ENCODE results near the gene GYS1.

Gene GYS1

DNA sequence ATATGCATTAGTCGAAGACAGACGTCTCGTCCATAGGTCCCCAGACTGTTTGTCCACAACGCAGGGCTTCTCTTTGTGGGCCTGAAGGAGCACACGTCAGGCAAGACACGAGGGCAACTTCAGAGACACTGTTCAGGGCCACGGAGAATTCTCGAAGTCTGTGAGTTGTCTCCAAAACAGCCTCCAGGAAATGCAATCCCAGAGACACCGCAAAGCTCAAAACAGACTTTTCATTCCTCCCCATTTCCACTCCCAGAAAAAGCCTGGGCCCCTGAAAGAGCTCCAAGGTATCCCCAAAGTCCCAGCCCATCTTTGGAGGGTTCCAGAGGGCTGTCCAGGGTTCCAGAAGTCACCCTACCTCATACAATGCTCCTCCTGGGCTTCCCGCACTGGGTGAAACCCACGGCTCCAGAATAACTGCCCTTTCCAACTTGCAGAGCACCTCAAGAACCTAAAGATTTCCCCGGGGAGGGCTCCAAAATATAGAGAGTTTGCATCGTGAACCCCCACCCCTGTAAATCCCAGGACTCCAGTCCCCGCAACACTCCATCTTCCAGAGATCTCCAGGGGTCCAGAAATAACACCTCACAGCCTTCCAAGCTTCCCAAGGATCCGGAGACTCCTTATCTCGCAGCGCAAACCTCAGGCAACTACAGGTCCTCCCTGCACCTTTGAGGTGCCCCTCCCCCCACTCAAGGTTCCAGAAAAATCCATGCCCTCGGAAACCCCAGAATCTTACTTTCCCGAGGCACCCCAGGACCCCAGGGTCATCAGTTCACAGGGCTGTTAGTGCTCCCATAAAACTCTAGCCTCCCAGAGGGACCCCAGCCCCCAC lies 28.7 kb downstream of the GYS1 start:
- H3K27me3 Mint-ChIP-seq = no peaks in the 10 kb centered on the region
- H3K36me3 Mint-ChIP-seq = peaks cover 52% of the 10 kb centered on the region
- H3K4me1 Mint-ChIP-seq = peaks cover 76% of the 10 kb centered on the region
- H3K9me3 Mint-ChIP-seq = no peaks in the 10 kb centered on the region
- H3K4me3 Mint-ChIP-seq = peak overlapping the region; percentile 100
- ATAC-seq = no peak
- H3K27ac Mint-ChIP-seq = peak overlapping the region; percentile 100

DNA sequence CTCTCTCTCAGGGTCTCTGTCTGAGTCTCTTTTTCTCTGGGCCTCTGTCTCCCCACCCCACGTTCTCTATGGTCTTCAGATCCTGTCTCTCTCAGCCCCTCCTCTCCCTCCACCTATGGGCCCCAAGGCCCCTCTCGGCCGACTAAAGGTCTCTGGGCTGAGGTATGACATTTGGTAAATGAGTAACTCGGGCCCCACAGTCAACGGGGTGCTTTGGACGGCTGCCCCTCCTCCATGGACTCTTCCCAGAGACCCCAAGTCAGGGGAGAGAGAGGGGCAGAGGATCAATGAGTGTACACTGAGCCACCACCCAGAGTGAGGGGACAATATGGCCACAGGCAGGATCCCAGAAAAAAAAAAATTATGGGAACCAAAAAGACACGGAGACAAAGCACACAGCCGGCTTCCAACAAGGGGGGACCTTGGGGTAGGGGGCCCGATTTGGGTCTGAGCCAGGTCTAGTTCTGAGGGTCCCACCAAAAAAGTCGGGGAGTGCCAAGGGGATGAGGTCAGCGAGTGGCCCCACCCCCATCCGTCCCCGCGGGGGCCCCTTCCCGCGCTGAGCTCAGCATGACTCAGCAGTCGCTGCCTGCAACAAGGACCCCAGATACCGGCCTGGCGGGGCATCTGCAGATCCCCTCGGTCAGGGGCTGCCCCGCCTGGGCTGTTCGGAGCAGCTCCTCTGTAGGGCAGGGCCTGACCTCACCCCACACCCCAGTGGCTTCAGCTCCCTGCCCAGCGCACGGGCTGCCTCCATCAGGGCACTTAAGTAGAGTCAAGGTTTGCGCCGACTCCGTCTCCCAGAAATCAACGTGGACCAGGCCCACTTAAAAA lies 29.5 kb downstream of the GYS1 start:
- Mint-ChIP-seq H3K4me1 (peaks cover 76% of the 10 kb centered on the region), H3K27ac (peak overlapping the region; percentile 100), H3K36me3 (peaks cover 50% of the 10 kb centered on the region), H3K9me3 (no peaks in the 10 kb centered on the region), H3K4me3 (peak overlapping the region; percentile 100), H3K27me3 (no peaks in the 10 kb centered on the region)
- ATAC-seq = peak; percentile 6

DNA sequence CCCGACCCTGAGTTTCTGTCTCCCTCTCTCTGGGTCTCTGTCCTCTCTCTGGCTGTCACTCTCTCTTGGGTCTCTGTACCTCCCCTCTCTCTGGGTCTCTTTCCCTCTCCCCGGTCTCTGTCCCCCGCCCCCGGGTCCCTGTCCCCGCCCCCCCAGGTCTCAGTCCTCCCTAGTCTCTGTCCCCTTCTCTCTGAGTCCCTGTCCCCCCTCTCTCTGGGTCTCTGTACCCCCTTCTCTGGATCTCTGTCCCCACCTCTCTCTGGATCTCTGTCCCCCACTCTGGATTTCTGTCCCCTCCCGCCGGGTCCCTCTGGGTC lies 30.3 kb downstream of the GYS1 start:
- Mint-ChIP-seq H3K36me3 (peaks cover 51% of the 10 kb centered on the region), H3K9me3 (no peaks in the 10 kb centered on the region), H3K27me3 (no peaks in the 10 kb centered on the region), H3K27ac (peak overlapping the region; percentile 100), H3K4me3 (peak overlapping the region; percentile 100), H3K4me1 (peaks cover 68% of the 10 kb centered on the region)
- ATAC-seq = no peak

DNA sequence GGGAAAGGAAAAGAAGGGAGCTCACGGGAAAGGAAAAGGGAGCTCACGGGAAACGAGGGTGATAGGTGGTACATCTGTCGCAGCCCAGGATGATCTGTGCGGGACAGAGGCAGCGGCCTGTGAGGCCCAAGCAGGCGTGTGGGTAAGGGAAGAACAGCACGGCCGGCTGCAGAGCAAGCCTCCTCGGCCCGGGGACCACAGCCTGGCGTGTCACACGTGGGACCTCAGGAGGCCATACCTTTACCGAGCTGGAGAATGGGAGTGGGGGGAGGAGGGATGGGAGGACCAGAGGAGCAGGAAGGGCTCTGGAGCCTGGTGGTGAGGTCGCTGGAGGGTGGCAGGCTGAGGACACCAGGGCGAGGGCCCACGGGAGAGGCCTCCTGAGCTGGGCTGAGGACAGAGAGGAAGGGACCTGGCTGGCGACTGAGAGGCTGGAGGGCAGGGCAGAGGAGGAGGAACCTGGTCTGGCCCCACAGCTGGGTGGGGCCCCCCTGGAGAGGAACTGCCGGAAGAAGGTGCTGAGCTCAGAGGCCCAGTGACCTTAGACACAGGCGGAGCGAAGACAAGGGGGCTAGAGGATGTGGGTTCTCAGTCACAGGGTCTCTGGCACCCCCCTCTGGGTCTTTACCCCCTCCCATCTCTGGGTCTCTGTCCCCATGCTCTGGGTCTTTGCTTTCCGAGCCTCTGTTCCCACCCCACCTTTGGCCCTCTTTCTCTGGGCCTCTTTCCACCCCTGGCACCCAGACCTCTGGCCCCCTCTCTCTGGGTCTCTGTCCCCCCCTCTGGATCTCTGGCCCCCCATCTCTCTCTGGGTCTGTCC lies 30.9 kb downstream of the GYS1 start:
- peaks cover 63% of the 10 kb centered on the region for H3K4me1 Mint-ChIP-seq
- no peaks in the 10 kb centered on the region for H3K27me3 Mint-ChIP-seq
- peak overlapping the region; percentile 100 for H3K27ac Mint-ChIP-seq
- ATAC-seq = peak; percentile 73
- H3K4me3 Mint-ChIP-seq = peak overlapping the region; percentile 100
- H3K36me3 Mint-ChIP-seq = peaks cover 48% of the 10 kb centered on the region
- H3K9me3 Mint-ChIP-seq = no peaks in the 10 kb centered on the region

DNA sequence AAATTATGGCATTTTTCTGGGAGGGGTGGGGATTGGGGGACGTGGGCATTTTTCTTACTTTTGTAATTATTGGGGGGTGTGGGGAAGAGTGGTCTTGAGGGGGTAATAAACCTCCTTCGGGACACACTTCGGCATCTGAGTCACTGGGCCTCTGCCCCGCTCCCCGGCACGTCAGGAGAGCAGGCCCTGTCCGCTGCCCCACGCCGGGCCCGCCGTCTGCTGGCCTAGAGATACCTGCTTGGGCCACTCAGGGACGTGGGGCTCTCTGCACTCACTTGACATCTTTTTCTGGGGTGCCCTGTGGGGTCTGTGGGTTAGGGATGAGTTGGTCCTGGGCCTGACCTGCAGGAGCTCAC lies 31.5 kb downstream of the GYS1 start:
- Mint-ChIP-seq H3K36me3 (peaks cover 48% of the 10 kb centered on the region), H3K4me1 (peaks cover 63% of the 10 kb centered on the region)
- ATAC-seq = no peak

DNA sequence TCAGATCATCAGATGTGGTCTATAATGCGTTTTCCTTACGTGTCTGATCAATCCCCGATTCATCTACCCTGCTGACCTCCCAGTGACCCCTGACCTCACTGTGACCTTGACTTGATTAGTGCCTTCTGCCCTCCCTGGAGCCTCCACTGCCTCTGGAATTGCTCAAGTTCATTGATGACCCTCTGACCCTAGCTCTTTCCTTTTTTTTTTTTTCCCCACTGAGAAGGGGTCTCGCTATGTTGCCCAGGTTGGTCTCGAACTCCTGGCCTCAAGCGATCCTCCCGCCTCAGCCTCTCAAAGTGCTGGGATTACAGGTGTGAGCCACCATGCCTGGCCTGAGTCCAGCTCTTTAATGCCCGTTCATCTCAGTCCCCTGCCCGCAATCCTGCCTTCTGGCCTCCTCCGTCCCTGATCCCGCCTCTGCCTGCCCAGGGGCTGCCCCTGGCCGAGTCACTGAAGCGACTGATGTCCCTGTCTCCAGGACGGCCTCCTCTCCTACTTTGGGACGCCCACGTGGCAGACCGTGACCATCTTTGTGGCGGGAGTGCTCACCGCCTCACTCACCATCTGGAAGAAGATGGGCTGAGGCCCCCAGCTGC lies 32.0 kb downstream of the GYS1 start:
- Mint-ChIP-seq H3K27ac (peak overlapping the region; percentile 100), H3K4me1 (peaks cover 63% of the 10 kb centered on the region), H3K36me3 (peaks cover 48% of the 10 kb centered on the region), H3K27me3 (no peaks in the 10 kb centered on the region), H3K4me3 (no peak overlapping the region), H3K9me3 (no peaks in the 10 kb centered on the region)
- ATAC-seq = no peak

More for the DNA sequence above, 31.5 kb downstream of the GYS1 start:
- Mint-ChIP-seq H3K4me3 (peak overlapping the region; percentile 100), H3K27me3 (no peaks in the 10 kb centered on the region), H3K9me3 (no peaks in the 10 kb centered on the region), H3K27ac (peak overlapping the region; percentile 100)

DNA sequence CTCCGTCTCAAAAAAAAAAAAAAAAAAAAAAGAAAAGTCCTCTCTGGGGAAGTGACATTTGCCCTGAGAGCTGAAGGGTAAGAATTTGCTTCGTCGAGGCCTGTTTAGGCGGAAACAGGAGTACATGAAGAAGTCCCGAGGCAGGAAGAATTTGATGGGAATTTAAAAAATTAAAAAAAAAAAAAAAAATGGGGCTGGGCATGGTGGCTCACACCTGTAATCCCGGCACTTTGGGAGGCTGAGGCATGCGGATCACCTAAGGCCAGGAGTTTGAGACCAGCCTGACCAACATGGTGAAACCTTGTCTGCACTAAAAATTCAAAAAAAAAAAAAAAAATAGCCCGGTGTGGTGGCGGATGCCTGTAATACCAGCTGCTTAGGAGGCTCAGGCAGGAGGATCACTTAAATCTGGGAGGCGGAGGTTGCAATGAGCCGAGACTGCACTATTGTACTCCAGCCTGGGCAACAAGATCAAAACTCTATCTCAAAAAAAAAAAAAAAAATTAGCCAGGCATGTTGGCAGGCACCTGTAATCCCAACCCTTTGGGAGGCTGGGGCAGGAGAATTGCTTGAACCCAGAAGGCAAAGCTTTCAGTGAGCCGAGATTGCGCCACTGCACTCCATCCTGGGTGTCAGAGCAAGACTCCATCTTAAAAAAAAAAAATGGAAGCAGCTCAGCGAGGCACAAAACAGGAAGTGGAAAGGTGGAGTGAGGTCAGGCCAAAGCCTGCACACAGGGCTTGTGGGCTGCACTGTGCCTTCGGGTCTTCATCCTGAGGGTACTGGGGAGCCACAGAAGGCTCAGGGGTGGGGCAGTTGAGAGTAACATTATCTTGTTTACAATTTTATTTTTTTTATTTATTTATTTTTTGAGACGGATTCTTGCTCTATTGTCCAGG lies 33.5 kb downstream of the GYS1 start:
- Mint-ChIP-seq H3K4me3 (no peak overlapping the region), H3K27ac (no peak overlapping the region), H3K36me3 (peaks cover 42% of the 10 kb centered on the region), H3K9me3 (no peaks in the 10 kb centered on the region), H3K27me3 (no peaks in the 10 kb centered on the region), H3K4me1 (peaks cover 60% of the 10 kb centered on the region)
- no peak for ATAC-seq

DNA sequence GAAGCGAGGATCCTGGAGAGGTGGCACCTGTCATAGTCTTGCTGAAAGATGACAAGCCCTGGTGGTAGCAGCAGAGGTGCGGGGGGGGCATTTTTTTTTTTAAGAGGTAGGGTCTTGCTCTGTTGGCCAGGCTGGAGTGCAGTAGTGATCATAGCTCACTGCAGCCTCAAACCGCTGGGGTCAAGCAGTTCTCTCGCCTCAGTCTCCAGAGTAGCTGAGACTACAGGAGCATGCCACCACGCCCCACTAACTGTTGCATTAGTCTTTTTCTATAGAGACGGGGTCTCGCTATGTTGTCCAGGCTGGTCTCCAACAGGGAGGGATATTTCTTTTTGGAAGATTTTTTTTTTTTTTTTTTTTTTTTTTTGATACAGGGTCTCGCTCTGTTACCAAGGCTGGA lies 35.1 kb downstream of the GYS1 start:
- peaks cover 44% of the 10 kb centered on the region for H3K4me1 Mint-ChIP-seq
- H3K27ac Mint-ChIP-seq = no peak overlapping the region
- no peaks in the 10 kb centered on the region for H3K27me3 Mint-ChIP-seq
- ATAC-seq = no peak
- H3K36me3 Mint-ChIP-seq = peaks cover 42% of the 10 kb centered on the region
- no peak overlapping the region for H3K4me3 Mint-ChIP-seq
- H3K9me3 Mint-ChIP-seq = no peaks in the 10 kb centered on the region

DNA sequence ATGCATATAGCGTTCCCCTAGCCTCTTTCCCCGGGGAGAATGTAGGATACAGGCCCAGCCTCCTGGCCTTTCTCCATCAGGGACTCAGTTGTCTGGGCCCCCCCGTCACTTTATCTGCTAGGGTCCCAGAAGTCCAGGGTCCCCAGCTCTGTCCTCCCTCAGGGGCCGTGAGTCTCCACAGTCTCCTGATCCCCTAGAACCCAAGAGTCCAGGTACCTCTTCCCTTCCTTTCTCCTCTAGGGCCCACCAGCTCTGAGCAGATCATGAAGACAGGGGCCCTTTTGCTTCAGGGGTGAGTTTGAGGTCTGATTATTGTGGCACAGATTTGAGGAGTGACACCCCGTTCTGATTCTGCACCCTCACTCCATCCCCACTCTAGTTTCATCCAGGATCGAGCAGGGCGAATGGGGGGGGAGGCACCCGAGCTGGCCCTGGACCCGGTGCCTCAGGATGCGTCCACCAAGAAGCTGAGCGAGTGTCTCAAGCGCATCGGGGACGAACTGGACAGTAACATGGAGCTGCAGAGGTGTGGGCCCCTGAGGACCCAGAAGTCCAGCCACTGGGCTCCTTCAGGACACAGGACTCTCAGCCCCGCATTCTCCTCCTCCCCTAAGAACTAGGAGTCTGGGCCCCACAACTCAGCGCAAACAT lies 37.7 kb downstream of the GYS1 start:
- peak overlapping the region; percentile 77 for H3K27ac Mint-ChIP-seq
- peaks cover 22% of the 10 kb centered on the region for H3K4me1 Mint-ChIP-seq
- H3K36me3 Mint-ChIP-seq = peaks cover 29% of the 10 kb centered on the region
- H3K4me3 Mint-ChIP-seq = peak overlapping the region; percentile 88
- no peaks in the 10 kb centered on the region for H3K27me3 Mint-ChIP-seq
- H3K9me3 Mint-ChIP-seq = no peaks in the 10 kb centered on the region
- no peak for ATAC-seq

DNA sequence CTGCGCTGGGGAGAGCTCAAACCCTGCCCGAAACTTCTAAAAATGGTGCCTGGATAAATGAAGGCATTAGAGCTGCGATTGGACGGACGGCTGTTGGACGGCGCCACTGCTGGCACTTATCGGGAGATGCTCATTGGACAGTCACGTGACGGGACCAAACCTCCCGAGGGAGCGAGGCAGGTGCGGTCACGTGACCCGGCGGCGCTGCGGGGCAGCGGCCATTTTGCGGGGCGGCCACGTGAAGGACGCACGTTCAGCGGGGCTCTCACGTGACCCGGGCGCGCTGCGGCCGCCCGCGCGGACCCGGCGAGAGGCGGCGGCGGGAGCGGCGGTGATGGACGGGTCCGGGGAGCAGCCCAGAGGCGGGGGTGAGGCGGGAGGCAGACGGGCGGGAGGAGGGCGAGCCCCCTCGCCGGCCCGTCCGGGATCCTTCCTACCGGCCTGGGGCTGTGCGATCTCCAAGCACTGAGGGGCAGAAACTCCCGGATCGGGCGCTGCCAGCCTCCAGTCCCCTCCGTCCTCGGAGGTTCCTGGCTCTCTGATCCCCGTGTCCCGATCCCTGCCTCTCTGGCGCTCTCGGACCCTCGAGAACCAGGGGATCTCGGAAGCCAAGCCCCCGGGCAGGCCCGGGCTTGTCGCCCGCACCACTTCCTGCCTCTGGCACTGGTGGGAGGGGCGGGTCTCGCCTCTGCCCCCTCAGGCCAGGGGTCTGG lies 38.4 kb downstream of the GYS1 start, which contains the start of gene BAX:
BAX (plus strand) TSS at position 281 of the 713 bp plus-strand sequence; CDS start at position 335, 54 bp downstream.
- peak within 1 kb of the TSS; percentile 77 for H3K27ac Mint-ChIP-seq
- H3K4me1 Mint-ChIP-seq = peaks cover 22% of the 10 kb centered on the region
- no peaks in the 10 kb centered on the region for H3K27me3 Mint-ChIP-seq
- peak within 1 kb of the TSS; percentile 88 for H3K4me3 Mint-ChIP-seq
- ATAC-seq = peak; percentile 95
- no peaks in the 10 kb centered on the region for H3K9me3 Mint-ChIP-seq
- H3K36me3 Mint-ChIP-seq = peaks cover 29% of the 10 kb centered on the region

DNA sequence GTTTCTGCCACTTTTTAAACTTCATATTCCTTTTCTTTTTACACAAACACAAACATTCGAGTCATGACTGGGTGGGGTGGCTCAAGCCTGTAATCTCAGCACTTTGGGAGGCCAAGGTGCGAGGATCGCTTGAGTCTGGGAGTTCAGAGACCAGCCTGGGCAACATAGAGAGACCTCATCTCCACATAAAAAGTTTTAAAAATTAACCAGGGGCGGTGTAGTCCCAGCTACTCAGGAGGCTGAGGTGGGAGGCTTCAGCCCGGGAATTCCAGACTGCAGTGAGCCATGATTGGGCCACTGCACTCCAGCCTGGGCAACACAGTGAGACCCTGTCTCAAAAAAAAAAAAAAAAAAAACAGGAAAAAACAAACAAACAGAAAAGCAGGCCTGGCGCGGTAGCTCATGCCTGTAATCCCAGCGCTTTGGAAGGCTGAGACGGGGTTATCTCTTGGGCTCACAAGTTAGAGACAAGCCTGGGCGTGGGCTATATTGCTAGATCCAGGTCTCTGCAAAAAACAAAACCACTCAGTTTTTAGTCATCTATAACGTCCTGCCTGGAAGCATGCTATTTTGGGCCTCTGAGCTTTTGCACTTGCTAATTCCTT lies 39.0 kb downstream of the GYS1 start:
- Mint-ChIP-seq H3K4me3 (peak overlapping the region; percentile 88), H3K9me3 (no peaks in the 10 kb centered on the region), H3K36me3 (peaks cover 29% of the 10 kb centered on the region), H3K4me1 (peaks cover 22% of the 10 kb centered on the region), H3K27ac (peak overlapping the region; percentile 77), H3K27me3 (no peaks in the 10 kb centered on the region)
- no peak for ATAC-seq

DNA sequence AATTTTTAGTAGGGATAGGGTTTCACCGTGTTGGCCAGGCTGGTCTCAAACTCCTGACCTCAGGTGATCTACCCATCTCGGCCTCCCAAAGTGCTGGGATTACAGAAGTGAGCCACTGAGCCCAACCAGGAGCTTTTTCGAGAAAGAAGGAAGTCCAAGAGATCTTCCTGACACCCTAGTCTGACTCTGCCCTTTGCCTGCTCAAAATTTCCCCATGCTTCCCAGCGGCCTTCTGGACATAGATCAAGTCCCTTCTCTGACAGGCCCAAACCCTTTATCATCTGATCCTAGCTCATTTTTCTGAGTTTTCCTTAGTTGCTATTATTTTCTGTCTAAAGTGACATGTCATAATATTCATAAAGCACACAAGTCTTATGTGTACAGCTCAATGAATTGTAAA lies 40.0 kb downstream of the GYS1 start:
- peaks cover 20% of the 10 kb centered on the region for H3K36me3 Mint-ChIP-seq
- H3K27ac Mint-ChIP-seq = no peak overlapping the region
- no peak for ATAC-seq
- peaks cover 22% of the 10 kb centered on the region for H3K4me1 Mint-ChIP-seq
- H3K27me3 Mint-ChIP-seq = no peaks in the 10 kb centered on the region
- H3K4me3 Mint-ChIP-seq = no peak overlapping the region
- peaks cover 3% of the 10 kb centered on the region for H3K9me3 Mint-ChIP-seq

All from stimulated activated memory B cell treated with anti-CD40 and anti-IgM and Interleukin-4, amounts not matched to agents 10 μg/mL and 1 μg/mL and 100 μg/mL, for 72 hours (primary cell).